Pulmonary artery endothelial cell (primary cell): ENCODE results near the gene KLHL26. TPM values are rescaled to one million over a fixed set of nuclear protein-coding genes. Genes with fewer than 3 reads are reported as not detected.

Experiments used
- DNase-seq: peaks from one replicate; pipeline ENCODE4 v3.0.0-alpha.2; 2011; ENCODE audit warnings: low read depth, low spot score
- total RNA-seq: library from RNA; depleted of rRNA; stranded (reverse); fragments of >200 nt; gene quantifications from 2 replicates; pipeline ENCODE4 v1.2.3, GENCODE V29; 2014

The KLHL26 gene
- total RNA-seq, 1 donor from 2014 or later = 6.2 TPM

GRCh38 chr19:18601875-18602274 lies 35.0 kb upstream of the KLHL26 start:
- no peak for DNase-seq

- no peak for DNase-seq
These were observed 33.4 kb upstream of the KLHL26 start for GRCh38 chr19:18603255-18603957.

- DNase-seq = no peak
These were observed 32.6 kb upstream of the KLHL26 start for GRCh38 chr19:18603958-18604819.

- DNase-seq = no peak
These were observed 32.0 kb upstream of the KLHL26 start for GRCh38 chr19:18604820-18605159.

GRCh38 chr19:18605196-18605545 lies 31.7 kb upstream of the KLHL26 start:
- no peak for DNase-seq

- DNase-seq = no peak
These were observed 31.1 kb upstream of the KLHL26 start for GRCh38 chr19:18605546-18606280.

GRCh38 chr19:18606281-18607225 lies 30.3 kb upstream of the KLHL26 start, which contains the start of gene CRLF1:
CRLF1 (minus strand) TSS chr19:18606799; CDS start chr19:18606656, 143 bp downstream.
- DNase-seq = no peak

GRCh38 chr19:18607226-18608101 lies 29.4 kb upstream of the KLHL26 start:
- DNase-seq = no peak

- no peak for DNase-seq
These were observed 28.6 kb upstream of the KLHL26 start for GRCh38 chr19:18608102-18608804.

GRCh38 chr19:18608805-18609716 lies 27.8 kb upstream of the KLHL26 start:
- no peak for DNase-seq

- DNase-seq = no peak
These were observed 27.1 kb upstream of the KLHL26 start for GRCh38 chr19:18609717-18610051.

GRCh38 chr19:18610245-18610555 lies 26.6 kb upstream of the KLHL26 start:
- DNase-seq = no peak

GRCh38 chr19:18610556-18611326 lies 26.1 kb upstream of the KLHL26 start:
- DNase-seq = no peak

- DNase-seq = no peak
These were observed 25.3 kb upstream of the KLHL26 start for GRCh38 chr19:18611327-18612050.

GRCh38 chr19:18612051-18612771 lies 24.6 kb upstream of the KLHL26 start:
- DNase-seq = no peak

- no peak for DNase-seq
These were observed 23.8 kb upstream of the KLHL26 start, which contains the start of gene TMEM59L for GRCh38 chr19:18612772-18613588. TMEM59L (plus strand) TSS chr19:18612870; CDS start chr19:18612959, 89 bp downstream.
